GM19193 (cell line): ENCODE results near the gene TRIM2.

Source experiments
- POLR2A ChIP-seq: IDR thresholded peaks from 4 replicates; pipeline ENCODE4 v1.6.1; 2011; ENCODE audit not compliant: insufficient read depth, insufficient read length; ENCODE audit errors: extremely low read depth

The TRIM2 gene

DNA sequence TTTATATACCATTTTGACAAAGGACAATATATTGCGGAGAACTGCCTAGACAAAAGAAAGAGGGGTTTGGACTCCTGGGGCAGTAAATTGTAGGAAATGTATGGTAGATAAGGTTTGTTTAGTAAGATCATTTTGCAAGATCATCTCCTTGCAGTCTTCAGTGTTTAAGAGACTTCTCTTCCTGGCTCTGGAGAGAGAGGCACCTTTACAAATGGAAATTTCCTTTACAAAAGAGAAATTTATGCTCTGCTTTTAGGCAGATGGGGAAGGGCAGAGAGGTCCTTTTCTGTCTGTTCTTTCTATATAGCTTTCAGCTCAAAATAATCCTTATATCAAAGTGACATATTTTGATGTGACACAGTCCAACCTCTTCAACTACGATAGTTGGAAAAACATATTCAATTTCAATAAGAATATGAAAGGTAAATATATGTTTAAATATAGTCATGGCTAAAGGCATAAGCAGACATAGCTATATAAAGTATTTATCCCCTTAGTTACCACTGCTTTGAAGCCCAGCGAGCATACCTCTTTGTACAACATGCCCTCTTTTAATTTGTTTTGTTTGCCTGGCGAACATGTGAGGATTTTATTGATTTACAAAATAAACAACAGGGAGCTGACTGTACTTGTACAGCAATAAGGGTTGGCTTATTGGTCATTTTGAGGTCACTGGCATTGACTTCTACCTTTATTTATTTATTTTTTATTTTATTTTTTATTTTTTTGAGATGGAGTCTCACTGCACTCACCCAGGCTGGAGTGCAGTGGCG lies 65.2 kb downstream of the TRIM2 start:
- TF ChIP-seq POLR2A = no peak

- no peak for TF ChIP-seq POLR2A
These were observed 66.1 kb downstream of the TRIM2 start for GRCh38 chr4:153270361-153270760.

DNA sequence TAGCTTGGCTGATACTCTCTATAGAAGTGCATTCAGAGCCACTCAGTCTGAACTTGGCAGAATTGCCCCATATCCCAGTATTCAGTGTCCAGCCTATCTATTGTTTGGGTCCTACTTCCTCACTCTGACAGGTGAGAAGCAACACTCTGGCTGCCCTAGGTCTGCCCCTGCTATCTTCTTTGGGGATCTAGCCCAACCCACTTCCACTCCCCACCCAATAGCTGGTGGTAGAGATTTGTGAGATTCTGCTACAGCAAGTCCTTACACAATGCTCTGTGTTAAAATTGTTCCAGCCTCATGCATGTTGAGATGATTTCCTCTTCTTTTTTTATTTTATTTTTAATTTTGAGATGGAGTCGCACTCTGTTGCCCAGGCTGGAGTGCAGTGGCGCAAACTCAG lies 67.6 kb downstream of the TRIM2 start:
- TF ChIP-seq POLR2A = no peak

- TF ChIP-seq POLR2A = no peak
These were observed 69.5 kb downstream of the TRIM2 start for GRCh38 chr4:153273751-153274150.

DNA sequence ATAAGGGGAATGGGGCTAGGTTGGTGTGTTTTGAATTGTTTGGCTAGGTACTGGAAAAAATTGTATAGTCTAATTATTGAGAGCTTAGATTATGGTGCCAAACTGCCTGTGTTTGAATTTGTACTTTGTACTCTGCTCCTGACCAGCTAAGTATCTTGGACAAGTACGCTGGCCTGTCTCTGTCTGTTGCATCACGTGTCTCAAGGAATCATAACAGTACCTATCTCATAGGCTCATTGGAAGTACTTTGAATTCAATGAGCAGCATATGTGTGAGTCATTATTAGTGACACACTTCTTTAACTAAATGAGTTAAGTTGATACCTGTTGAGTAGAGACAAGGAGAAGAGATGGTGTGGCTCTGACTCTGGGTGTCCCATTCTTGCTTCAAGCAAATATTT lies 70.7 kb downstream of the TRIM2 start:
- TF ChIP-seq POLR2A = no peak

DNA sequence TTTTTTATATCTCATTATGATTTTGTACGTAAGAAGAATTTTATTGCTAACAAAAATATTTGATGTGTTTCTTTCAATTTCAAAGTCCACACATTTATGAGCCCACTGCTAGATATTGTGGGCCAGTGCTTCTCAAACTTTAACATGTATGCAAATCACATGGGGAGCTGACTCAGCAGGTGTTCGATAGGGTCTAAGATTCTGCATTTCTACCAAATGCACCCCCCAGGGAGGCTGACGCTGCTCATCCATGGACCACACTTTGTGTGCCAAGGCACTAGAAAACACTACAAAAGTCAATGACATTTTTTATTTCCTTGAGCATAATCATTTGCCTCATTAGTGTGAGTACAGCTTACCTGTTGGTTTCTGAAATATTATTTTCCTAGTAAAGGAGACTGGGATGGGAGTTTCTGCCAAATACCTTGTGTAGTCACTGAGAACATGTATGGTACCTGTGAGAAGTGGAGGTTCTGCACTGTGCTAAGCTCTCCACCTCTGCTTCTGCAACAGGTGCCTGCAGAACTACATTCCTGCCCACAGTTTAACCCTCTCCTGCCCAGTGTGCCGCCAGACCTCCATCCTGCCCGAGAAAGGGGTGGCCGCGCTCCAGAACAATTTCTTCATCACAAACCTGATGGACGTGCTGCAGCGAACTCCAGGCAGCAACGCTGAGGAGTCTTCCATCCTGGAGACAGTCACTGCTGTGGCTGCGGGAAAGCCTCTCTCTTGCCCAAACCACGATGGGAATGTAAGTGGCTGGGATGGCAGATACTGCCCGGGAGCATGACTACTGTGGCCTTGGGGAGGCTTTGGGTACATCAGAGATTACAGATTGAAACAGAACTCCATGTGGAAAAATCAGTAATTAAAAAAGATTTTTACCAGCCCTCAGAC lies 71.4 kb downstream of the TRIM2 start:
- TF ChIP-seq POLR2A = no peak

DNA sequence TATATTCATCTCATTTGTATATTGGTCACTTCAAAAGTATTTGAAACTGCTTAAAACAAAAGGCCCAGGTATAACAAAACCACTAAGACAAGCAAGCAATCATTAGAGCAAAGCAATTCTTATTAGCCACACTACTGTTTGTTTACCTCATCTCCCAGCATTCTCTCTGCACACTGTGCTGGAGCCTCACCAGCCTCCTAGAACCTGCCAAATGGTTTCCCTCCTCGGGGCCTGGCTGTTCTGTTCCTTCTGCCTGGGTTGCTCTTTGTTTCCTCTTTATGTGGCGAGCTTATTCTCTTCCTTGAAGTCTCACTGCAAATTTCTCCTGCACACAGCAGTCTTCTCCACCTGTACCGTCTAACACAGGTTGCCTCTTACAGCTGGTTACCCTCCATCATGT lies 72.7 kb downstream of the TRIM2 start:
- TF ChIP-seq POLR2A = no peak

- TF ChIP-seq POLR2A = no peak
These were observed 77.2 kb downstream of the TRIM2 start for GRCh38 chr4:153281476-153281875.

DNA sequence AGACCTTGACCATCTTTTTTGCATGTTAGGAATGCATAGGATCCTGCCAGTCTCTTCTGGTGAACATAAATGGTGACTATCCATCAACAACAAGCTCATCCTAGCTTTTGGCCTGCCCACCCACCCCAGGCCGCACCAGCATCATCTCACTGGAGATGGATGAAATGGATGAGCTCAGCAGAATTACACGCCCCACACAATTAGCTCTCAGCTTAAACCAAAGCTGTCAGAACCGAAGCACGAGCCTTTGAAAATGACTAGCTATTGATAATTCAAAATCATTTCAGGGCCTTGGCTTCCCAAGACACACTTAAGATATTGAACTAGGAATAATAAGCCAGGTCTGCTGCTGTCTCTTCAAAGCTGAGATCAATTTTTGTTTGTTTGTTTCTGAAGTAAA lies 77.8 kb downstream of the TRIM2 start:
- no peak for TF ChIP-seq POLR2A

DNA sequence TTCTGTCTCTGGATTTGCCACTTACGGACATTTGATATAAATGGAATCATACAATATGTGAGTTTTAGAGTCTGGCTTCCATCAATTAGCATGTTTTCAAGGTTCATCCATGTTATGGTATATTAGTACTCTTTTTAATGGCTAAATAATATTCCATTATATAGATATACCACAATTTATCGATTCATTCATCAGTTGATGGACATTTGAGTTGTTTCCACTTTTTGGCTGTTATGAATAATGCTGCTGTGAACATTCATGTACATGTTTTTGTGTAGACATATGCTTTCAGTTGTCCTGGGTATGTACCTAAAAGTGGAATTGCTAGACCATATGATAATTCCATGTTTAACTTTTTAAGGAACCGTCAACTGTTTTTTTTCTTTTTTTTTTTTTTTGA lies 79.0 kb downstream of the TRIM2 start:
- no peak for TF ChIP-seq POLR2A

- TF ChIP-seq POLR2A = no peak
These were observed 85.9 kb downstream of the TRIM2 start for GRCh38 chr4:153290134-153290533.

GRCh38 chr4:153291562-153291961 lies 87.3 kb downstream of the TRIM2 start:
- no peak for TF ChIP-seq POLR2A

- no peak for TF ChIP-seq POLR2A
These were observed 88.9 kb downstream of the TRIM2 start for GRCh38 chr4:153292897-153293741.

- TF ChIP-seq POLR2A = no peak
These were observed 89.5 kb downstream of the TRIM2 start for GRCh38 chr4:153293742-153294057.

- TF ChIP-seq POLR2A = no peak
These were observed 90.4 kb downstream of the TRIM2 start for GRCh38 chr4:153294631-153295030.

GRCh38 chr4:153295131-153295755 lies 91.0 kb downstream of the TRIM2 start:
- TF ChIP-seq POLR2A = no peak
